SK-N-MC (cell line): Measurements from ENCODE around the gene POU4F2.

ENCODE experiments used
- EZH2 ChIP-seq: fragments of 200-600 bp; sonication (generic); IDR thresholded peaks from one replicate; pipeline ENCODE4 v1.6.1; 2017; ENCODE audit warnings: antibody characterized with exemption
- POLR2AphosphoS5 ChIP-seq: IDR thresholded peaks from 2 replicates; pipeline ENCODE4 v1.6.1; 2012; ENCODE audit warnings: mild to moderate bottlenecking, low read depth, low read length, borderline replicate concordance

DNA sequence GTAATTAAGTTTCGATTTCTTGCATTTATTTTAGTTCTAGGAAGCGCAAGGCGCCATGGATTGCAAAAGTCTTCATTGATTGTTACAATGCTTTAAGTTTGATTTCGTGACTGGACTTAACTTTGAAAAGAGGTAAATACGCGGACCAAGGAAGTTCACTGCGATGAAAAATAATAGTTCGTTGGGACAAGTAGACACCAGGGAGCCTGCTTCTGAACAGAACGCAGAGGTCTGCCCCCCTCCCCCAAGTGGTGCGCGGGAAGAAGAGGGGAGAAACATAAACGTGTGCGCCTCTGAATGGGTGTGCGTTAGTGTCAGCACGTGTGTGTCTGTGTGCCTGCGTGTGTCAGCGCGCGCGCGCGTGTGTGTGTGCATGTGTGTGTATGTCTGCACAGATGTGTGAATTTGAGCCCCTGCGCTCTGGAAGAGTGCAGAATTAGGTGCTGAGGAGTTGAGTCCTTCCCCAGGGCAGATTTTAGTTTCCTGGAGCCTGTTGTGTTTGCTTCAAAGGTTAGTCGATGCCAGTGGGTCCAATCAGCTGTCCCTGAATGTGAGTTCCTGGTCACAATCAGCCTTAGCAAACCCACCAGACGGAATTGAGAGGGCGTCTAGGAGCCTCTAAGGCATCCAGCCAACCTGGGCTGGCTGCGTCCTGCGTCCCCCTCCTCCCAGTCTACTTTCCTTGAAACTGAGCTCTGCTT is 5.8 kb upstream of the POU4F2 start:
- TF ChIP-seq EZH2 (no peak), POLR2AphosphoS5 (no peak)
